MM.1S (cell line): ENCODE measurements around the gene NCBP2L.
"Not testable (repeated sequence)": the region's sequence is repeated elsewhere in the genome, so short reads cannot be mapped to it uniquely, and the experiment has no call there.

Experiments
- DNase-seq: peaks from one replicate; pipeline ENCODE4 v3.0.0-alpha.2; 2015
- H2AFZ ChIP-seq: fragments of 300-600 bp; sonication (generic); 2 replicates; pipeline ENCODE4 v1.6.0; 2016; ENCODE audit warnings: antibody characterized with exemption, low read length
- H3F3A ChIP-seq: fragments of 300-600 bp; sonication (generic); 2 replicates; pipeline ENCODE4 v1.6.1; 2016; ENCODE audit warnings: mild to moderate bottlenecking, antibody characterized with exemption, low read length, moderate library complexity, mixed read lengths; ENCODE audit not compliant: insufficient read depth
- H3K27ac ChIP-seq: fragments of 300-600 bp; sonication (generic); 2 replicates; pipeline ENCODE4 v1.5.1; 2016; ENCODE audit warnings: mild to moderate bottlenecking, low read length
- H3K27me3 ChIP-seq: fragments of 300-600 bp; sonication (generic); replicated peaks from 2 replicates; pipeline ENCODE4 v1.6.0; 2016; ENCODE audit warnings: low read length; ENCODE audit not compliant: insufficient read depth
- H3K36me3 ChIP-seq: fragments of 300-600 bp; sonication (generic); replicated peaks from 2 replicates; pipeline ENCODE4 v1.6.1; 2016; ENCODE audit warnings: mild to moderate bottlenecking, low read length, mixed read lengths; ENCODE audit not compliant: insufficient read depth
- H3K4me1 ChIP-seq: fragments of 300-600 bp; sonication (generic); 2 replicates; pipeline ENCODE4 v1.6.1; 2016; ENCODE audit warnings: low read length, mixed read lengths
- H3K4me2 ChIP-seq: fragments of 300-600 bp; sonication (generic); 2 replicates; pipeline ENCODE4 v1.6.0; 2016; ENCODE audit warnings: low read depth, low read length
- H3K4me3 ChIP-seq: fragments of 300-600 bp; sonication (generic); 2 replicates; pipeline ENCODE4 v1.5.1; 2016; ENCODE audit warnings: low read length, mixed read lengths
- H3K79me2 ChIP-seq: fragments of 300-600 bp; sonication (generic); 2 replicates; pipeline ENCODE4 v1.6.1; 2016; ENCODE audit warnings: mixed run types, low read length, mixed read lengths
- H3K9ac ChIP-seq: fragments of 300-600 bp; sonication (generic); 2 replicates; pipeline ENCODE4 v1.6.1; 2016; ENCODE audit warnings: low read length, mixed read lengths
- H3K9me2 ChIP-seq: fragments of 300-600 bp; sonication (generic); replicated peaks from 2 replicates; pipeline ENCODE4 v1.6.1; 2016; ENCODE audit warnings: mild to moderate bottlenecking, low read length, mixed read lengths; ENCODE audit not compliant: insufficient read depth
- H3K9me3 ChIP-seq: fragments of 300-600 bp; sonication (generic); replicated peaks from 2 replicates; pipeline ENCODE4 v1.6.1; 2016; ENCODE audit warnings: mild to moderate bottlenecking, low read length, mixed read lengths; ENCODE audit not compliant: insufficient read depth
- H4K20me1 ChIP-seq: fragments of 300-600 bp; sonication (generic); 2 replicates; pipeline ENCODE4 v1.6.1; 2016; ENCODE audit warnings: mild to moderate bottlenecking, low read length, moderate library complexity, mixed read lengths; ENCODE audit not compliant: insufficient read depth
- CTCF ChIP-seq: fragments of 300-600 bp; sonication (generic); IDR thresholded peaks from 2 replicates; pipeline ENCODE4 v1.5.1; 2016; ENCODE audit warnings: antibody characterized with exemption, low read length, mixed read lengths
- EZH2 ChIP-seq: fragments of 300-600 bp; sonication (generic); optimal IDR thresholded peaks from 2 replicates; pipeline ENCODE3; 2017; ENCODE audit warnings: low read depth, mild to moderate bottlenecking, antibody characterized with exemption, low read length, mixed read lengths
- EZH2phosphoT487 ChIP-seq: fragments of 300-600 bp; sonication (generic); IDR thresholded peaks from 2 replicates; pipeline ENCODE4 v1.6.1; 2018; ENCODE audit warnings: antibody characterized with exemption, low read length

The NCBP2L gene

GRCh38 chrX:107787827-107788226, 10.3 kb downstream of the NCBP2L start:
- Histone ChIP-seq H3K27me3 (no peaks in the 10 kb centered on the region), H3K9me3 (no peaks in the 10 kb centered on the region), H3K9me2 (no peaks in the 10 kb centered on the region), H3F3A (no peaks in the 10 kb centered on the region), H4K20me1 (no peaks in the 10 kb centered on the region), H3K27ac (no peak overlapping the region), H3K4me1 (no peaks in the 10 kb centered on the region), H2AFZ (no peak overlapping the region), H3K9ac (no peak overlapping the region), H3K4me2 (no peak overlapping the region), H3K4me3 (no peak overlapping the region), H3K36me3 (no peaks in the 10 kb centered on the region), H3K79me2 (no peaks in the 10 kb centered on the region)
- no peak for DNase-seq
- TF ChIP-seq EZH2phosphoT487 (no peak), EZH2 (no peak), CTCF (no peak)

- Histone ChIP-seq H3K27me3 (no peaks in the 10 kb centered on the region), H3K9me2 (no peaks in the 10 kb centered on the region), H4K20me1 (no peaks in the 10 kb centered on the region), H3F3A (no peaks in the 10 kb centered on the region), H3K4me2 (no peak overlapping the region), H3K4me3 (no peak overlapping the region), H2AFZ (no peak overlapping the region), H3K4me1 (no peaks in the 10 kb centered on the region), H3K36me3 (no peaks in the 10 kb centered on the region), H3K27ac (no peak overlapping the region), H3K79me2 (no peaks in the 10 kb centered on the region), H3K9me3 (no peaks in the 10 kb centered on the region), H3K9ac (no peak overlapping the region)
- DNase-seq, result no peak
- TF ChIP-seq CTCF (no peak), EZH2phosphoT487 (no peak), EZH2 (no peak)
These were observed 26.9 kb downstream of the NCBP2L start for GRCh38 chrX:107804427-107804826.

GRCh38 chrX:107805179-107805578, 27.6 kb downstream of the NCBP2L start:
- no peaks in the 10 kb centered on the region for H3K79me2 ChIP-seq
- H3K36me3 ChIP-seq, result no peaks in the 10 kb centered on the region
- no peak overlapping the region for H3K9ac ChIP-seq
- no peak for DNase-seq
- H3F3A ChIP-seq, result no peaks in the 10 kb centered on the region
- H3K27me3 ChIP-seq, result no peaks in the 10 kb centered on the region
- no peaks in the 10 kb centered on the region for H4K20me1 ChIP-seq
- TF ChIP-seq CTCF, result no peak
- no peak for TF ChIP-seq EZH2phosphoT487
- TF ChIP-seq EZH2, result no peak
- H3K9me2 ChIP-seq, result no peaks in the 10 kb centered on the region
- no peak overlapping the region for H3K27ac ChIP-seq
- no peak overlapping the region for H2AFZ ChIP-seq
- H3K4me3 ChIP-seq, result no peak overlapping the region
- H3K4me1 ChIP-seq, result no peaks in the 10 kb centered on the region
- no peak overlapping the region for H3K4me2 ChIP-seq
- H3K9me3 ChIP-seq, result no peaks in the 10 kb centered on the region

GRCh38 chrX:107810053-107810452, 32.5 kb downstream of the NCBP2L start:
- not testable (repeated sequence) for DNase-seq, H3K36me3 ChIP-seq, H3K4me1 ChIP-seq, H3K9me2 ChIP-seq, H3K27ac ChIP-seq, H3K9me3 ChIP-seq, H3K9ac ChIP-seq, H3K27me3 ChIP-seq, H3K4me3 ChIP-seq, H3K4me2 ChIP-seq, H2AFZ ChIP-seq, H3F3A ChIP-seq, H3K79me2 ChIP-seq, H4K20me1 ChIP-seq
